HepG2 (cell line): ENCODE data around the gene MDFIC. TPM values are rescaled to one million over a fixed set of nuclear protein-coding genes. Genes with fewer than 3 reads are reported as not detected.

Source experiments
- ATAC-seq: fragments of 200-7000 bp; cut with Tn5 transposase; 3 replicates; pipeline ENCODE4 v1.9.1; 2020; ENCODE audit warnings: mild to moderate bottlenecking, moderate library complexity
- BruUV-seq: library from RNA; stranded (reverse); fragments of 400-500 nt; replicated peaks from 2 replicates; lab custom pipeline; 2021; lab: Mats Ljungman, UMichigan
- CTCF ChIA-PET: fragments of 300-600 bp; formaldehyde crosslinking; extraction: SDS; loops from one replicate; lab custom pipeline; 2021; ENCODE audit warnings: low total read pairs, inconsistent platforms, low intra/inter-chr PET ratio; lab: Yijun Ruan, JAX
- POLR2A ChIA-PET: fragments of 350-600 bp; sonication (Branson Sonifier 250); formaldehyde crosslinking; loops from one replicate; lab custom pipeline; 2020; ENCODE audit warnings: antibody characterized with exemption, inconsistent platforms; lab: Yijun Ruan, JAX
- DNase-seq: peaks from one replicate; pipeline ENCODE4 v3.0.0-alpha.2; 2015; ENCODE audit warnings: low spot score
- FAIRE-seq: peaks from 3 replicates; lab custom pipeline; 2011; peaks lifted over from hg19 to GRCh38; lab: Jason Lieb, UNC
- H2AFZ ChIP-seq: one replicate; pipeline ENCODE4 v1.6.1; 2011; ENCODE audit warnings: low read length, inconsistent platforms
- H3K27ac ChIP-seq: fragments of 300-600 bp; 3 replicates; pipeline ENCODE4 v1.8.0; 2011; ENCODE audit warnings: mixed run types, mild to moderate bottlenecking, mixed read lengths, low read length, inconsistent platforms; ENCODE audit not compliant: insufficient read depth; ENCODE audit errors: extremely low read length
- H3K27me3 ChIP-seq, 2 experiments: fragments of 200-600 bp in 1 of 2; 2 replicates in 1 of 2; 3 replicates in 1 of 2; pipeline versions ENCODE4 v1.6.0 to v1.8.0; 2011; ENCODE audit warnings: low read length in 2 of 2, mild to moderate bottlenecking in 2 of 2, moderate library complexity in 2 of 2, inconsistent platforms in 1 of 2; ENCODE audit not compliant: insufficient read depth in 2 of 2, control insufficient read depth in 1 of 2
- H3K36me3 ChIP-seq, 2 experiments: fragments of 200-600 bp in 1 of 2; replicated peaks in 1 of 2; 2 replicates in 1 of 2; 3 replicates in 1 of 2; pipeline versions ENCODE4 v1.5.1 to v1.8.0; 2011; ENCODE audit warnings: low read length in 2 of 2, inconsistent platforms in 1 of 2; ENCODE audit not compliant: insufficient read depth in 2 of 2, control insufficient read depth in 1 of 2
- H3K4me1 ChIP-seq: 2 replicates; pipeline ENCODE4 v1.5.1; 2012; ENCODE audit warnings: low read length, inconsistent platforms; ENCODE audit not compliant: insufficient read depth
- H3K4me2 ChIP-seq: 2 replicates; pipeline ENCODE4 v1.6.0; 2011; ENCODE audit warnings: low read depth, low read length, inconsistent platforms
- H3K4me3 ChIP-seq, 3 experiments: fragments of 200-600 bp in 1 of 3; sonication (generic), shearing (Covaris generic) in 1 of 3; replicated peaks in 1 of 3; 2 replicates each; pipeline ENCODE4 v1.5.1; 2011 to 2016; ENCODE audit warnings: low read length in 3 of 3, inconsistent platforms in 2 of 3, low read depth in 2 of 3, mild to moderate bottlenecking in 2 of 3, control low read depth in 1 of 3, mixed read lengths in 1 of 3; ENCODE audit not compliant: insufficient read depth in 1 of 3
- H3K79me2 ChIP-seq: one replicate; pipeline ENCODE4 v1.6.1; 2011; ENCODE audit warnings: low read length, inconsistent platforms; ENCODE audit not compliant: insufficient read depth
- H3K9ac ChIP-seq: 2 replicates; pipeline ENCODE4 v1.6.0; 2011; ENCODE audit warnings: mild to moderate bottlenecking, low read depth, low read length, inconsistent platforms; ENCODE audit not compliant: insufficient read depth
- H3K9me3 ChIP-seq: 2 replicates; pipeline ENCODE4 v1.5.1; 2012; ENCODE audit warnings: mild to moderate bottlenecking, low read length
- H4K20me1 ChIP-seq: 2 replicates; pipeline ENCODE4 v1.6.0; 2011; ENCODE audit warnings: inconsistent platforms, mild to moderate bottlenecking, low read length, moderate library complexity; ENCODE audit not compliant: insufficient read depth
- AGO2 ChIP-seq: fragments of 200-400 bp; formaldehyde crosslinking; optimal IDR thresholded peaks from 2 replicates; pipeline ENCODE3; 2017; ENCODE audit warnings: mild to moderate bottlenecking, low read depth, low read length, moderate library complexity
- DNMT3B ChIP-seq: conservative IDR thresholded peaks from 2 replicates; pipeline ENCODE4 v1.6.1; 2016; ENCODE audit warnings: missing biosample characterization, control low read depth
- KAT2B ChIP-seq: fragments of 150-350 bp; IDR thresholded peaks from 2 replicates; pipeline ENCODE4 v1.6.1; 2014; ENCODE audit warnings: low read depth, low read length, borderline replicate concordance
- MEF2D ChIP-seq: sonication (generic); formaldehyde crosslinking; IDR thresholded peaks from 2 replicates; pipeline ENCODE4 v1.5.1; 2020; ENCODE audit warnings: mild to moderate bottlenecking, missing genetic modification reagents
- NR2F1 ChIP-seq, 2 experiments: fragments of 450-650 bp in 1 of 2; formaldehyde crosslinking in 1 of 2; IDR thresholded peaks; 2 replicates each; pipeline versions ENCODE4 v1.5.0 to v1.6.1; 2016 to 2020; ENCODE audit warnings: mild to moderate bottlenecking in 1 of 2, missing compliant biosample characterization in 1 of 2, missing genetic modification reagents in 1 of 2, moderate library complexity in 1 of 2
- REPIN1 ChIP-seq: sonication (generic); formaldehyde crosslinking; IDR thresholded peaks from 2 replicates; pipeline ENCODE4 v1.8.0; 2022; ENCODE audit warnings: missing genetic modification reagents, low read depth, mild to moderate bottlenecking, borderline replicate concordance
- TEAD3 ChIP-seq: optimal IDR thresholded peaks from 2 replicates; pipeline ENCODE3; 2016; ENCODE audit warnings: borderline replicate concordance
- YY1 ChIP-seq: IDR thresholded peaks from 2 replicates; pipeline ENCODE4 v1.6.1; 2011; ENCODE audit warnings: low read length, low read depth, moderate library complexity, mild to moderate bottlenecking; ENCODE audit not compliant: insufficient read depth, insufficient replicate concordance
- ZFAT ChIP-seq: sonication (generic); formaldehyde crosslinking; conservative IDR thresholded peaks from 2 replicates; pipeline ENCODE4 v1.8.1; 2023; ENCODE audit warnings: missing genetic modification reagents, inconsistent platforms
- ZNF296 ChIP-seq: sonication (generic); formaldehyde crosslinking; conservative IDR thresholded peaks from 2 replicates; pipeline ENCODE4 v1.5.0; 2020; ENCODE audit warnings: mild to moderate bottlenecking, missing genetic modification reagents
- ZNF30 ChIP-seq: sonication (generic); formaldehyde crosslinking; IDR thresholded peaks from 2 replicates; pipeline ENCODE4 v1.5.0; 2020; ENCODE audit warnings: mild to moderate bottlenecking, missing genetic modification reagents
- ZNF839 ChIP-seq: sonication (generic); formaldehyde crosslinking; IDR thresholded peaks from 2 replicates; pipeline ENCODE4 v1.4.0; 2020; ENCODE audit warnings: missing genetic modification reagents, mild to moderate bottlenecking, borderline replicate concordance
- WGBS: methylation state at CpG from one replicate; pipeline ENCODE4 v1.1.6; 2017; ENCODE audit warnings: low lambda C conversion rate; 5-methylcytosine and 5-hydroxymethylcytosine counted together
- in situ Hi-C: cut with HindIII; loops from 2 replicates; pipeline ENCODE4 v1.10.0; 2017; ENCODE audit warnings: low pct_unique_long_range_greater_than_20kb; ENCODE audit not compliant: extremely low pct_ligation_motif_present
- intact Hi-C: fragments of 100-400 bp; cut with micrococcal nuclease; formaldehyde crosslinking; loops from one replicate; pipeline ENCODE4 v1.10.0; 2022; ENCODE audit not compliant: unreplicated experiment
- polyA plus RNA-seq, 8 experiments: library from polyadenylated mRNA; depleted of rRNA in 3 of 8; stranded (reverse) in 7 of 8; unstranded in 1 of 8; fragments of >200 nt; fragmentation: Illumina TruSeq in 4 of 8; extraction: Trizol in 4 of 8; gene quantifications; 2 replicates each; pipeline versions ENCODE4 v1.2.1 to v1.2.3, GENCODE V29; 2011 to 2016; ENCODE audit warnings: low read depth in 4 of 8, missing spikeins in 1 of 8, mixed read lengths in 1 of 8; ENCODE audit not compliant: insufficient read depth in 1 of 8
- total RNA-seq, 5 experiments: library from RNA; depleted of rRNA; stranded (reverse); fragments of >200 nt; fragmentation: Illumina TruSeq; extraction: Trizol; gene quantifications; 2 replicates each; pipeline ENCODE4 v1.2.3, GENCODE V29; 2016; ENCODE audit warnings: low read depth in 1 of 5
- TF ChIP-seq, protein P1 (sequence below): sonication (generic); formaldehyde crosslinking; IDR thresholded peaks from 2 replicates; pipeline ENCODE4 v1.8.0; 2022; ENCODE audit warnings: mild to moderate bottlenecking, missing genetic modification reagents, moderate library complexity
- TF ChIP-seq, protein P2 (sequence below): sonication (generic); formaldehyde crosslinking; IDR thresholded peaks from 2 replicates; pipeline ENCODE4 v1.4.0; 2020; ENCODE audit warnings: missing genetic modification reagents, borderline replicate concordance
- TF ChIP-seq, protein P3 (sequence below): sonication (generic); formaldehyde crosslinking; IDR thresholded peaks from 2 replicates; pipeline ENCODE4 v1.4.0; 2020; ENCODE audit warnings: missing genetic modification reagents

MDFIC gene
- total and polyA plus RNA-seq, 2 of the 13 experiments (the other 11 are each of a cell fraction or from before 2014, with no cell fraction given): 0.13 TPM; not detected in 1

- Histone ChIP-seq H4K20me1 (no peaks in the 10 kb centered on the region), H3K4me1 (no peaks in the 10 kb centered on the region), H3K4me3 (no peak overlapping the region), H3K4me2 (no peak overlapping the region), H3K9ac (no peak overlapping the region), H3K79me2 (no peaks in the 10 kb centered on the region), H3K9me3 (no peaks in the 10 kb centered on the region), H2AFZ (no peak overlapping the region), H3K36me3 (no peaks in the 10 kb centered on the region), H3K27me3 (no peaks in the 10 kb centered on the region), H3K27ac (no peak overlapping the region)
- DNase-seq: no peak
- no peak for ATAC-seq
- POLR2A ChIA-PET: no interaction called here
- intact Hi-C loops (no loop called here), in situ Hi-C loops (no loop called here)
- CTCF ChIA-PET: no interaction called here
- TF ChIP-seq, protein P1, sequence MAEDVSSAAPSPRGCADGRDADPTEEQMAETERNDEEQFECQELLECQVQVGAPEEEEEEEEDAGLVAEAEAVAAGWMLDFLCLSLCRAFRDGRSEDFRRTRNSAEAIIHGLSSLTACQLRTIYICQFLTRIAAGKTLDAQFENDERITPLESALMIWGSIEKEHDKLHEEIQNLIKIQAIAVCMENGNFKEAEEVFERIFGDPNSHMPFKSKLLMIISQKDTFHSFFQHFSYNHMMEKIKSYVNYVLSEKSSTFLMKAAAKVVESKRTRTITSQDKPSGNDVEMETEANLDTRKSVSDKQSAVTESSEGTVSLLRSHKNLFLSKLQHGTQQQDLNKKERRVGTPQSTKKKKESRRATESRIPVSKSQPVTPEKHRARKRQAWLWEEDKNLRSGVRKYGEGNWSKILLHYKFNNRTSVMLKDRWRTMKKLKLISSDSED (CRISPR knock-in tag): no peak
- TF ChIP-seq MEF2D (no peak), REPIN1 (CRISPR knock-in tag) (no peak), ZNF839 (CRISPR knock-in tag) (no peak), ZNF30 (CRISPR knock-in tag) (no peak), TEAD3 (no peak), AGO2 (no peak), ZNF296 (CRISPR knock-in tag) (no peak), ZFAT (CRISPR knock-in tag) (no peak), DNMT3B (CRISPR knock-in tag) (no peak), YY1 (no peak), KAT2B (no peak), NR2F1 (CRISPR knock-in tag; IDR thresholded peaks at IDR 0.05) (no peak)
- TF ChIP-seq, protein P2, sequence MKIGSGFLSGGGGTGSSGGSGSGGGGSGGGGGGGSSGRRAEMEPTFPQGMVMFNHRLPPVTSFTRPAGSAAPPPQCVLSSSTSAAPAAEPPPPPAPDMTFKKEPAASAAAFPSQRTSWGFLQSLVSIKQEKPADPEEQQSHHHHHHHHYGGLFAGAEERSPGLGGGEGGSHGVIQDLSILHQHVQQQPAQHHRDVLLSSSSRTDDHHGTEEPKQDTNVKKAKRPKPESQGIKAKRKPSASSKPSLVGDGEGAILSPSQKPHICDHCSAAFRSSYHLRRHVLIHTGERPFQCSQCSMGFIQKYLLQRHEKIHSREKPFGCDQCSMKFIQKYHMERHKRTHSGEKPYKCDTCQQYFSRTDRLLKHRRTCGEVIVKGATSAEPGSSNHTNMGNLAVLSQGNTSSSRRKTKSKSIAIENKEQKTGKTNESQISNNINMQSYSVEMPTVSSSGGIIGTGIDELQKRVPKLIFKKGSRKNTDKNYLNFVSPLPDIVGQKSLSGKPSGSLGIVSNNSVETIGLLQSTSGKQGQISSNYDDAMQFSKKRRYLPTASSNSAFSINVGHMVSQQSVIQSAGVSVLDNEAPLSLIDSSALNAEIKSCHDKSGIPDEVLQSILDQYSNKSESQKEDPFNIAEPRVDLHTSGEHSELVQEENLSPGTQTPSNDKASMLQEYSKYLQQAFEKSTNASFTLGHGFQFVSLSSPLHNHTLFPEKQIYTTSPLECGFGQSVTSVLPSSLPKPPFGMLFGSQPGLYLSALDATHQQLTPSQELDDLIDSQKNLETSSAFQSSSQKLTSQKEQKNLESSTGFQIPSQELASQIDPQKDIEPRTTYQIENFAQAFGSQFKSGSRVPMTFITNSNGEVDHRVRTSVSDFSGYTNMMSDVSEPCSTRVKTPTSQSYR (CRISPR knock-in tag): no peak
- TF ChIP-seq, protein P3, sequence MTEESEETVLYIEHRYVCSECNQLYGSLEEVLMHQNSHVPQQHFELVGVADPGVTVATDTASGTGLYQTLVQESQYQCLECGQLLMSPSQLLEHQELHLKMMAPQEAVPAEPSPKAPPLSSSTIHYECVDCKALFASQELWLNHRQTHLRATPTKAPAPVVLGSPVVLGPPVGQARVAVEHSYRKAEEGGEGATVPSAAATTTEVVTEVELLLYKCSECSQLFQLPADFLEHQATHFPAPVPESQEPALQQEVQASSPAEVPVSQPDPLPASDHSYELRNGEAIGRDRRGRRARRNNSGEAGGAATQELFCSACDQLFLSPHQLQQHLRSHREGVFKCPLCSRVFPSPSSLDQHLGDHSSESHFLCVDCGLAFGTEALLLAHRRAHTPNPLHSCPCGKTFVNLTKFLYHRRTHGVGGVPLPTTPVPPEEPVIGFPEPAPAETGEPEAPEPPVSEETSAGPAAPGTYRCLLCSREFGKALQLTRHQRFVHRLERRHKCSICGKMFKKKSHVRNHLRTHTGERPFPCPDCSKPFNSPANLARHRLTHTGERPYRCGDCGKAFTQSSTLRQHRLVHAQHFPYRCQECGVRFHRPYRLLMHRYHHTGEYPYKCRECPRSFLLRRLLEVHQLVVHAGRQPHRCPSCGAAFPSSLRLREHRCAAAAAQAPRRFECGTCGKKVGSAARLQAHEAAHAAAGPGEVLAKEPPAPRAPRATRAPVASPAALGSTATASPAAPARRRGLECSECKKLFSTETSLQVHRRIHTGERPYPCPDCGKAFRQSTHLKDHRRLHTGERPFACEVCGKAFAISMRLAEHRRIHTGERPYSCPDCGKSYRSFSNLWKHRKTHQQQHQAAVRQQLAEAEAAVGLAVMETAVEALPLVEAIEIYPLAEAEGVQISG (CRISPR knock-in tag): no peak
- whole genome bisulfite sequencing: 50% methylated on average over 4 of the region's 4 CpGs
- no TSS peak for BruUV-seq
- FAIRE-seq: no peak
Measured at GRCh38 chr7:114930107-114930661, 8.3 kb downstream of the MDFIC start.
